HEK293 (cell line): ENCODE data around the gene COL13A1.

ENCODE experiments used
- ZNF248 ChIP-seq: fragments of 450-650 bp; formaldehyde crosslinking; IDR thresholded peaks from 2 replicates; pipeline ENCODE4 v1.5.1; 2017; ENCODE audit warnings: missing biosample characterization, missing genetic modification characterization
- ZNF324 ChIP-seq: fragments of 450-650 bp; formaldehyde crosslinking; IDR thresholded peaks from 2 replicates; pipeline ENCODE4 v1.5.1; 2016; ENCODE audit warnings: missing biosample characterization, missing genetic modification characterization
- ZNF501 ChIP-seq: fragments of 450-650 bp; formaldehyde crosslinking; IDR thresholded peaks from 2 replicates; pipeline ENCODE4 v1.5.1; 2016; ENCODE audit warnings: missing biosample characterization, missing genetic modification characterization
- TF ChIP-seq, protein P1 (sequence below): fragments of 450-650 bp; formaldehyde crosslinking; IDR thresholded peaks from 2 replicates; pipeline ENCODE4 v1.5.1; 2017; ENCODE audit warnings: missing biosample characterization, missing genetic modification characterization
- TF ChIP-seq, protein P2 (sequence below): fragments of 450-650 bp; formaldehyde crosslinking; IDR thresholded peaks from 2 replicates; pipeline ENCODE4 v1.5.1; 2016; ENCODE audit warnings: missing biosample characterization, missing genetic modification characterization

DNA sequence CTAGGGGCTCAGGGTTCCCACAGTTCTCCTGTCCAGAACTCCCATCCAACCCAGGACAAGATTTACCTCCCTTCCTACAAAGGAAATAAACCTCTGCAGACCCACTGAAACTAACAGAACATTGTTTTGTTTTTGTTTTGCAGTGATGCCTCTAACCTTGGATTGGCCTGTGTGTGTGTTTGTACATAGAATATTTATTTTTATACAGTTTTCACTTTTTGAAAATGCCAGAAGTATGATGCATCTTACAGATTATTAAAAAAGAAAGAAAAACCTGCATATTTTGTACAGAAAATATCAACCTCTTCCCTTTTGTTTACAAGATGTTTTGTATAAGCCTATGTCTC lies 156.8 kb downstream of the COL13A1 start:
- TF ChIP-seq, protein P1, sequence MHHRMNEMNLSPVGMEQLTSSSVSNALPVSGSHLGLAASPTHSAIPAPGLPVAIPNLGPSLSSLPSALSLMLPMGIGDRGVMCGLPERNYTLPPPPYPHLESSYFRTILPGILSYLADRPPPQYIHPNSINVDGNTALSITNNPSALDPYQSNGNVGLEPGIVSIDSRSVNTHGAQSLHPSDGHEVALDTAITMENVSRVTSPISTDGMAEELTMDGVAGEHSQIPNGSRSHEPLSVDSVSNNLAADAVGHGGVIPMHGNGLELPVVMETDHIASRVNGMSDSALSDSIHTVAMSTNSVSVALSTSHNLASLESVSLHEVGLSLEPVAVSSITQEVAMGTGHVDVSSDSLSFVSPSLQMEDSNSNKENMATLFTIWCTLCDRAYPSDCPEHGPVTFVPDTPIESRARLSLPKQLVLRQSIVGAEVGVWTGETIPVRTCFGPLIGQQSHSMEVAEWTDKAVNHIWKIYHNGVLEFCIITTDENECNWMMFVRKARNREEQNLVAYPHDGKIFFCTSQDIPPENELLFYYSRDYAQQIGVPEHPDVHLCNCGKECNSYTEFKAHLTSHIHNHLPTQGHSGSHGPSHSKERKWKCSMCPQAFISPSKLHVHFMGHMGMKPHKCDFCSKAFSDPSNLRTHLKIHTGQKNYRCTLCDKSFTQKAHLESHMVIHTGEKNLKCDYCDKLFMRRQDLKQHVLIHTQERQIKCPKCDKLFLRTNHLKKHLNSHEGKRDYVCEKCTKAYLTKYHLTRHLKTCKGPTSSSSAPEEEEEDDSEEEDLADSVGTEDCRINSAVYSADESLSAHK (tag by site-specific recombination) = no peak
- TF ChIP-seq, protein P2, sequence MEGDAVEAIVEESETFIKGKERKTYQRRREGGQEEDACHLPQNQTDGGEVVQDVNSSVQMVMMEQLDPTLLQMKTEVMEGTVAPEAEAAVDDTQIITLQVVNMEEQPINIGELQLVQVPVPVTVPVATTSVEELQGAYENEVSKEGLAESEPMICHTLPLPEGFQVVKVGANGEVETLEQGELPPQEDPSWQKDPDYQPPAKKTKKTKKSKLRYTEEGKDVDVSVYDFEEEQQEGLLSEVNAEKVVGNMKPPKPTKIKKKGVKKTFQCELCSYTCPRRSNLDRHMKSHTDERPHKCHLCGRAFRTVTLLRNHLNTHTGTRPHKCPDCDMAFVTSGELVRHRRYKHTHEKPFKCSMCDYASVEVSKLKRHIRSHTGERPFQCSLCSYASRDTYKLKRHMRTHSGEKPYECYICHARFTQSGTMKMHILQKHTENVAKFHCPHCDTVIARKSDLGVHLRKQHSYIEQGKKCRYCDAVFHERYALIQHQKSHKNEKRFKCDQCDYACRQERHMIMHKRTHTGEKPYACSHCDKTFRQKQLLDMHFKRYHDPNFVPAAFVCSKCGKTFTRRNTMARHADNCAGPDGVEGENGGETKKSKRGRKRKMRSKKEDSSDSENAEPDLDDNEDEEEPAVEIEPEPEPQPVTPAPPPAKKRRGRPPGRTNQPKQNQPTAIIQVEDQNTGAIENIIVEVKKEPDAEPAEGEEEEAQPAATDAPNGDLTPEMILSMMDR = no peak
- TF ChIP-seq ZNF324 = no peak
- no peak for TF ChIP-seq ZNF248 (tag by site-specific recombination)
- TF ChIP-seq ZNF501 (tag by site-specific recombination) = no peak
